Lower leg skin (tissue), 3 donors: ENCODE measurements around the gene HSPA4.

ENCODE experiments used
- POLR2A ChIP-seq, 2 donors: fragments of 450-650 bp; IDR thresholded peaks; one replicate each; pipeline ENCODE4 v1.6.1; 2016 to 2017; ENCODE audit warnings: antibody characterized with exemption in 2 of 2, mild to moderate bottlenecking in 1 of 2, moderate library complexity in 1 of 2
- TF ChIP-seq, protein P1 (sequence below), 3 donors: fragments of 450-650 bp; IDR thresholded peaks; one replicate each; pipeline ENCODE4 v1.5.1; 2016; ENCODE audit warnings: antibody characterized with exemption in 3 of 3, mild to moderate bottlenecking in 3 of 3, moderate library complexity in 2 of 3

DNA sequence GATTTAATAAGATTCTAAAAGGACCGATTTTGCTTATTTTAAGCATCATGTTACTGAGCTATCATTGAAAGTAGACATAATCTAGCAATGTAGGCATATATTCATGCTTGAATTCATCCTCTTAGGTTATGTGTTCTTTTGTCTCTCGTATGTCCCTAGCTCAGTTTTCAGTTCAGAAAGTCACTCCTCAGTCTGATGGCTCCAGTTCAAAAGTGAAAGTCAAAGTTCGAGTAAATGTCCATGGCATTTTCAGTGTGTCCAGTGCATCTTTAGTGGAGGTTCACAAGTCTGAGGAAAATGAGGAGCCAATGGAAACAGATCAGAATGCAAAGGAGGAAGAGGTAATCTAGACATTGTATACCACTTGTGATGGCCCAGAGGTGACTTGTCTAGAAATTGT is 39.2 kb downstream of the HSPA4 start:
- TF ChIP-seq, protein P1, sequence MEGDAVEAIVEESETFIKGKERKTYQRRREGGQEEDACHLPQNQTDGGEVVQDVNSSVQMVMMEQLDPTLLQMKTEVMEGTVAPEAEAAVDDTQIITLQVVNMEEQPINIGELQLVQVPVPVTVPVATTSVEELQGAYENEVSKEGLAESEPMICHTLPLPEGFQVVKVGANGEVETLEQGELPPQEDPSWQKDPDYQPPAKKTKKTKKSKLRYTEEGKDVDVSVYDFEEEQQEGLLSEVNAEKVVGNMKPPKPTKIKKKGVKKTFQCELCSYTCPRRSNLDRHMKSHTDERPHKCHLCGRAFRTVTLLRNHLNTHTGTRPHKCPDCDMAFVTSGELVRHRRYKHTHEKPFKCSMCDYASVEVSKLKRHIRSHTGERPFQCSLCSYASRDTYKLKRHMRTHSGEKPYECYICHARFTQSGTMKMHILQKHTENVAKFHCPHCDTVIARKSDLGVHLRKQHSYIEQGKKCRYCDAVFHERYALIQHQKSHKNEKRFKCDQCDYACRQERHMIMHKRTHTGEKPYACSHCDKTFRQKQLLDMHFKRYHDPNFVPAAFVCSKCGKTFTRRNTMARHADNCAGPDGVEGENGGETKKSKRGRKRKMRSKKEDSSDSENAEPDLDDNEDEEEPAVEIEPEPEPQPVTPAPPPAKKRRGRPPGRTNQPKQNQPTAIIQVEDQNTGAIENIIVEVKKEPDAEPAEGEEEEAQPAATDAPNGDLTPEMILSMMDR (IDR thresholded peaks at IDR 0.05): no peak
- TF ChIP-seq POLR2A (IDR thresholded peaks at IDR 0.05): no peak
